ENCODE results near the gene CCDC187. TPM values are rescaled to one million over a fixed set of nuclear protein-coding genes. Genes with fewer than 3 reads are reported as not detected.

The CCDC187 gene
- total and polyA plus RNA-seq, 2 of the 8 experiments (the other 6 are each of a cell fraction or from before 2014, with no cell fraction given) = 0.02 TPM; not detected in 1

DNA sequence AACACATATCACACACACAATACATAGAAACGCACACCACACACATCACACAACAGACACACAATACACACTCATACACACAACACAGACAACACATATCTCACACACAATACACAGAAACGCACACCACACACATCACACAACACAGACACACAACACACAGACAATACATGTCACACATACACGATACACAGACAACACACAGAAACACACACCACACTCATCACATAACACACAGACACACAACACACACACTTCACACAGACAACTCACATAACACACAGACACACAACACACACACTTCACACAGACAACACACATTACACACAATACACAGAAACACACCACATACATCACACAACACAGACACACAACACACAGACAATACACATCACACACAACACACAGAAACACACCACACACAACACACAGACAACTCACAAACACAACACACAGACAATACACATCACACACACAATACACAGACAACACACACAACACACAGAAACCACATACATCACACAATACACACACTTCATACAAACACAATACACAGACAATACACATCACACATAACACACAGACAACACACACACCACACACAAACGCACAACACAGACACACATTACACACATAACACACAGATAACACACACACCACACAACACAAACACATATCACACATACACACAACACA lies 4.3 kb upstream of the CCDC187 start (continued):
- TF ChIP-seq SP2 (IDR thresholded peaks at IDR 0.05; ENCODE audit: low read length) (no peak), GTF2F1 (IDR thresholded peaks at IDR 0.05; ENCODE audit: borderline replicate concordance, low read depth, low read length) (no peak), TAF1 (IDR thresholded peaks at IDR 0.05; ENCODE audit: low read depth, low read length) (no peak), JUND (IDR thresholded peaks at IDR 0.05; ENCODE audit: low read length) (no peak)
- TF ChIP-seq, protein P1, sequence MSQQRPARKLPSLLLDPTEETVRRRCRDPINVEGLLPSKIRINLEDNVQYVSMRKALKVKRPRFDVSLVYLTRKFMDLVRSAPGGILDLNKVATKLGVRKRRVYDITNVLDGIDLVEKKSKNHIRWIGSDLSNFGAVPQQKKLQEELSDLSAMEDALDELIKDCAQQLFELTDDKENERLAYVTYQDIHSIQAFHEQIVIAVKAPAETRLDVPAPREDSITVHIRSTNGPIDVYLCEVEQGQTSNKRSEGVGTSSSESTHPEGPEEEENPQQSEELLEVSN (IDR thresholded peaks at IDR 0.05) = no peak
